CD4-positive, alpha-beta T cell (primary cell): ENCODE measurements around the gene SYT2. TPM values are rescaled to one million over a fixed set of nuclear protein-coding genes. Genes with fewer than 3 reads are reported as not detected.

Experiments used
- ATAC-seq: fragments of 200-7000 bp; cut with Tn5 transposase; one replicate; pipeline ENCODE4 v1.10.0; 2022; ENCODE audit warnings: mild to moderate bottlenecking; ENCODE audit not compliant: poor library complexity
- CTCF ChIA-PET: fragments of 350-600 bp; sonication (Branson Sonifier 250); formaldehyde crosslinking; loops from one replicate; lab custom pipeline; 2021; ENCODE audit warnings: antibody characterized with exemption, inconsistent platforms; lab: Charles Lee
- POLR2A ChIA-PET: fragments of 350-600 bp; sonication (Branson Sonifier 250); formaldehyde crosslinking; loops from one replicate; lab custom pipeline; 2021; ENCODE audit warnings: antibody characterized with exemption, inconsistent platforms; lab: Charles Lee
- DNase-seq, 14 experiments: peaks; one replicate each; pipeline ENCODE4 v3.0.0-alpha.2; 2013 to 2020; ENCODE audit warnings: mixed read lengths in 2 of 14
- H3K27ac ChIP-seq, 2 donors: one replicate each; pipeline versions ENCODE4 v1.5.1 to v1.7.0; 2013; ENCODE audit warnings: low read length in 2 of 2, low read depth in 1 of 2, mild to moderate bottlenecking in 1 of 2
- H3K27me3 ChIP-seq, 2 experiments: 1 replicate in 1 of 2; 2 replicates in 1 of 2; pipeline versions ENCODE4 v1.6.1 to v1.7.0; 2013; ENCODE audit warnings: low read length in 2 of 2, control low read depth in 1 of 2, mild to moderate bottlenecking in 1 of 2, moderate library complexity in 1 of 2; ENCODE audit not compliant: insufficient read depth in 2 of 2, control insufficient read depth in 1 of 2
- H3K36me3 ChIP-seq: one replicate; pipeline ENCODE4 v1.6.1; 2013; ENCODE audit warnings: low read length, control low read depth; ENCODE audit not compliant: insufficient read depth
- H3K4me1 ChIP-seq: one replicate; pipeline ENCODE4 v1.6.1; 2013; ENCODE audit warnings: low read length, control low read depth; ENCODE audit not compliant: insufficient read depth
- H3K4me3 ChIP-seq: one replicate; pipeline ENCODE4 v1.5.1; 2013; ENCODE audit warnings: mild to moderate bottlenecking, low read length, moderate library complexity
- H3K9me3 ChIP-seq, 2 experiments: 1 replicate in 1 of 2; 2 replicates in 1 of 2; pipeline versions ENCODE4 v1.6.1 to v1.7.0; 2013; ENCODE audit warnings: low read length in 2 of 2, mild to moderate bottlenecking in 2 of 2, control low read depth in 1 of 2, moderate library complexity in 1 of 2; ENCODE audit not compliant: control insufficient read depth in 1 of 2, insufficient read depth in 1 of 2
- H3K27ac Mint-ChIP-seq: one replicate; pipeline ENCODE4 v1.8.0; 2020; ENCODE audit warnings: mixed read lengths
- H3K27me3 Mint-ChIP-seq: one replicate; pipeline ENCODE4 v1.8.0; 2021; ENCODE audit warnings: mixed read lengths
- H3K36me3 Mint-ChIP-seq: one replicate; pipeline ENCODE4 v1.8.0; 2021; ENCODE audit warnings: low read depth, mixed read lengths
- H3K4me1 Mint-ChIP-seq: one replicate; pipeline ENCODE4 v1.8.0; 2021; ENCODE audit warnings: low read depth, mixed read lengths
- H3K4me3 Mint-ChIP-seq: one replicate; pipeline ENCODE4 v1.8.0; 2020; ENCODE audit warnings: mild to moderate bottlenecking, mixed read lengths
- H3K9me3 Mint-ChIP-seq: one replicate; pipeline ENCODE4 v1.8.0; 2020; ENCODE audit warnings: mixed read lengths
- CTCF ChIP-seq: fragments of 200-600 bp; IDR thresholded peaks from one replicate; pipeline ENCODE4 v1.8.0; 2022; ENCODE audit warnings: antibody characterized with exemption, mild to moderate bottlenecking
- intact Hi-C, 2 experiments: fragments of 100-400 bp; cut with DNase I in 1 of 2; cut with micrococcal nuclease in 1 of 2; formaldehyde crosslinking; loops; one replicate each; pipeline versions ENCODE4 v1.15.1 to v1.9.0; 2023 to 2025; cut with DNase I, micrococcal nuclease
- total RNA-seq, 174 experiments: library from RNA in 2 of 174; stranded (reverse) in 2 of 174; gene quantifications; one replicate each; pipeline ENCODE4 v1.2.3 and lab custom pipeline; 2021 to 2026

SYT2 gene
- total RNA-seq, 2 experiments from 2014 or later = not detected

GRCh38 chr1:202580619-202581018 lies 129.6 kb downstream of the SYT2 start:
- no peak overlapping the region for H3K27ac Mint-ChIP-seq
- CTCF ChIA-PET = no interaction called here
- H3K36me3 ChIP-seq = peaks cover 8% of the 10 kb centered on the region
- no peak overlapping the region for H3K4me3 Mint-ChIP-seq
- H3K27ac ChIP-seq = no peak overlapping the region
- H3K27me3 ChIP-seq = no peaks in the 10 kb centered on the region
- H3K36me3 Mint-ChIP-seq = peaks cover 35% of the 10 kb centered on the region
- TF ChIP-seq CTCF = no peak
- no peaks in the 10 kb centered on the region for H3K27me3 Mint-ChIP-seq
- no peaks in the 10 kb centered on the region for H3K4me1 ChIP-seq
- intact Hi-C loops = no loop called here
- ATAC-seq (no peak), DNase-seq (no peak)
- POLR2A ChIA-PET = no interaction called here
- H3K9me3 Mint-ChIP-seq = no peaks in the 10 kb centered on the region
- no peaks in the 10 kb centered on the region for H3K9me3 ChIP-seq
- no peaks in the 10 kb centered on the region for H3K4me1 Mint-ChIP-seq
- H3K4me3 ChIP-seq = no peak overlapping the region

GRCh38 chr1:202579806-202580205 lies 130.4 kb downstream of the SYT2 start:
- intact Hi-C loops = no loop called here
- H3K9me3 ChIP-seq = no peaks in the 10 kb centered on the region
- Mint-ChIP-seq H3K27me3 (no peaks in the 10 kb centered on the region), H3K4me3 (no peak overlapping the region), H3K4me1 (no peaks in the 10 kb centered on the region), H3K9me3 (no peaks in the 10 kb centered on the region), H3K27ac (no peak overlapping the region), H3K36me3 (peaks cover 43% of the 10 kb centered on the region)
- H3K27me3 ChIP-seq = no peaks in the 10 kb centered on the region
- no peak overlapping the region for H3K4me3 ChIP-seq
- H3K27ac ChIP-seq = no peak overlapping the region
- POLR2A ChIA-PET = no interaction called here
- TF ChIP-seq CTCF = no peak
- DNase-seq = no peak
- H3K4me1 ChIP-seq = no peaks in the 10 kb centered on the region
- CTCF ChIA-PET = no interaction called here
- ATAC-seq = no peak
- H3K36me3 ChIP-seq = peaks cover 8% of the 10 kb centered on the region

GRCh38 chr1:202578565-202578964 lies 131.7 kb downstream of the SYT2 start:
- Mint-ChIP-seq H3K9me3 (no peaks in the 10 kb centered on the region), H3K36me3 (peaks cover 42% of the 10 kb centered on the region), H3K27ac (no peak overlapping the region), H3K4me3 (no peak overlapping the region), H3K27me3 (no peaks in the 10 kb centered on the region), H3K4me1 (no peaks in the 10 kb centered on the region)
- no peak for TF ChIP-seq CTCF
- H3K36me3 ChIP-seq = peaks cover 8% of the 10 kb centered on the region
- intact Hi-C loops = no loop called here
- ChIA-PET CTCF (no interaction called here), POLR2A (no interaction called here)
- DNase-seq (no peak), ATAC-seq (no peak)
- H3K4me3 ChIP-seq = no peak overlapping the region
- no peaks in the 10 kb centered on the region for H3K9me3 ChIP-seq
- H3K27me3 ChIP-seq = no peaks in the 10 kb centered on the region
- no peaks in the 10 kb centered on the region for H3K4me1 ChIP-seq
- H3K27ac ChIP-seq = no peak overlapping the region
